Ascending aorta (tissue), 2 donors: ENCODE measurements around the gene SHMT2. TPM values are rescaled to one million over a fixed set of nuclear protein-coding genes. Genes with fewer than 3 reads are reported as not detected.

ENCODE experiments used
- DNase-seq, 2 donors: peaks; one replicate each; pipeline ENCODE4 v3.0.0-alpha.2; 2019; ENCODE audit warnings: low spot score in 2 of 2
- H3K27ac ChIP-seq, 2 donors: fragments of 200-600 bp; sonication (generic); one replicate each; pipeline ENCODE4 v1.5.1; 2016 to 2017; ENCODE audit warnings: mild to moderate bottlenecking in 1 of 2
- H3K27me3 ChIP-seq: fragments of 200-600 bp; sonication (generic); one replicate; pipeline ENCODE4 v1.5.1; 2017
- H3K36me3 ChIP-seq, 2 donors: fragments of 200-600 bp; sonication (generic); one replicate each; pipeline ENCODE4 v1.5.1; 2016
- H3K4me1 ChIP-seq, 2 donors: fragments of 200-600 bp; sonication (generic); one replicate each; pipeline ENCODE4 v1.5.1; 2016 to 2017; ENCODE audit warnings: mild to moderate bottlenecking in 1 of 2
- H3K4me3 ChIP-seq, 2 donors: fragments of 200-600 bp; sonication (generic); one replicate each; pipeline ENCODE4 v1.5.1; 2016 to 2017; ENCODE audit warnings: mild to moderate bottlenecking in 1 of 2
- H3K9me3 ChIP-seq, 2 donors: fragments of 200-600 bp; sonication (generic); one replicate each; pipeline ENCODE4 v1.5.1; 2016
- CTCF ChIP-seq, 3 experiments: fragments of 200-600 bp in 2 of 3; fragments of 450-650 bp in 1 of 3; sonication (generic) in 2 of 3; IDR thresholded peaks; one replicate each; pipeline ENCODE4 v1.5.1; 2016 to 2019; ENCODE audit warnings: antibody characterized with exemption in 3 of 3, mild to moderate bottlenecking in 1 of 3, moderate library complexity in 1 of 3
- intact Hi-C: fragments of 100-400 bp; cut with DNase I; formaldehyde crosslinking; loops from one replicate; pipeline ENCODE4 v1.15.1; 2023
- total RNA-seq: library from RNA; depleted of rRNA; stranded (reverse); fragments of >200 nt; gene quantifications from one replicate; pipeline ENCODE4 v1.1.0, GENCODE V29; 2016

SHMT2 gene
- total RNA-seq, result 136 TPM

DNA sequence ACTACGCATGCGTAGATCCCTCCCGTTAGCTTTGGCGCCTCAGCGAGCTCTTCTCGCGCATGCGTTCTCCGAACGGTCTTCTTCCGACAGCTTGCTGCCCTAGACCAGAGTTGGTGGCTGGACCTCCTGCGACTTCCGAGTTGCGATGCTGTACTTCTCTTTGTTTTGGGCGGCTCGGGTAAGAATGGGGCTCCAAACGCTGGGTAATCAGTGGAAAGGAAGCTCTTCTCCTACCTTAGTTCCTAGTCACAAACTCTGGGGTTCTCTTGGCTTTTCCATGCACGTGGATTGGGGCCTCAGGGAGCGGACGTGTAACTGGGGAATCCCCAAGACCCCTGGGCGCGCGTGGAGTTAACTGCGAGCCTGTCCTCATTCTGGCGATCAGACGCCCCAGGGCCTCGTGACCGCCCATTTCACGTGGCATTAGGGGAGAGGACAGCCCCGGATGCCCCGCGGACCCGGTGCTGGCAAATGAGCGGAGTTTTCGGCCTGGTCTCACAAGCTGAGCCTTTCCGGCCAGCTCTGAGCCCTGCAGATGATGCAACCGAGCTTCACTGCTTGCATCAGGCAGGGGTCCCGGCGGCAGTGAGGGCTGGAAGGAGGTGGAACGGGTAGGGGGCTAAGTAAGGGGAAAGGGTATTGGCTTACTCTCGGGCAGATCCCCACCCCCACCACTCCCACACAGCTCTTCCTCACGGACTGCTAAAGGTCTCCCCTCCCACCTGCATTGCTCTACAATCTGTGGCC lies at the start of gene SHMT2:
TSS of gene SHMT2 (plus strand) at position 78 of the 747 bp plus-strand sequence. CDS start at position 146, 68 bp downstream.
- DNase-seq, result peak; percentile 60 to 96
- H3K9me3 ChIP-seq, result no peaks in the 10 kb centered on the region
- H3K27ac ChIP-seq, result peak within 1 kb of the TSS; percentile 74 to 76
- H3K27me3 ChIP-seq, result peaks cover 9% of the 10 kb centered on the region
- H3K36me3 ChIP-seq, result peaks cover 23 to 30% of the 10 kb centered on the region in 2 donors
- intact Hi-C loops, result no loop called here
- H3K4me3 ChIP-seq, result peak within 1 kb of the TSS; percentile 57 to 65
- TF ChIP-seq CTCF (IDR thresholded peaks at IDR 0.05), result no peak
- peaks cover 0 to 16% of the 10 kb centered on the region in 2 donors for H3K4me1 ChIP-seq

GRCh38 chr12:57180321-57180989 lies 49.1 kb upstream of the SHMT2 start:
- Histone ChIP-seq H3K27me3 (no peaks in the 10 kb centered on the region), H3K9me3 (no peaks in the 10 kb centered on the region), H3K4me3 (no peak overlapping the region), H3K4me1 (no peaks in the 10 kb centered on the region), H3K36me3 (peaks cover 87 to 88% of the 10 kb centered on the region in 2 donors), H3K27ac (peak overlapping the region in 1 of 2 donors; percentile 4)
- intact Hi-C loops, result no loop called here
- TF ChIP-seq CTCF (IDR thresholded peaks at IDR 0.05), result no peak
- DNase-seq, result no peak

DNA sequence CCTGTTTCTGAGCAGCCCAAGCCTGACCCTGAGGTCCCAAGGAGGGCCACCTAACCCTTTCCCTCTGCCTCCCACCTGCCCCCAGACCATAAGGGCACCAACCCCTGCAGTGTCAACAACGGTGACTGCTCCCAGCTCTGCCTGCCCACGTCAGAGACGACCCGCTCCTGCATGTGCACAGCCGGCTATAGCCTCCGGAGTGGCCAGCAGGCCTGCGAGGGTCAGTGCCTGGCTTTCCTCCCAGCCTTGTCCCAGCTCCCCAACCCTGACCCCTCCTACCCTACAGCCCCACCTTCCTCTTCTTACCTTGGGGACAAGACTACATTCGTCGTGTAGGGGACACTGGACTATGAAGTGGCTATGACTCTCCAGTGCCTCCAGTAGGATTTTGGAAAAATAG lies 48.4 kb upstream of the SHMT2 start:
- no peaks in the 10 kb centered on the region for H3K27me3 ChIP-seq
- H3K36me3 ChIP-seq, result peaks cover 90 to 91% of the 10 kb centered on the region in 2 donors
- no peaks in the 10 kb centered on the region for H3K9me3 ChIP-seq
- H3K4me3 ChIP-seq, result no peak overlapping the region
- H3K4me1 ChIP-seq, result no peaks in the 10 kb centered on the region
- TF ChIP-seq CTCF (IDR thresholded peaks at IDR 0.05), result no peak
- no peak overlapping the region for H3K27ac ChIP-seq
- no peak for DNase-seq
- intact Hi-C loops, result no loop called here

GRCh38 chr12:57181561-57182155 lies 47.9 kb upstream of the SHMT2 start:
- Histone ChIP-seq H3K27ac (no peak overlapping the region), H3K27me3 (no peaks in the 10 kb centered on the region), H3K4me3 (no peak overlapping the region), H3K4me1 (no peaks in the 10 kb centered on the region), H3K36me3 (peaks cover 90 to 91% of the 10 kb centered on the region in 2 donors), H3K9me3 (no peaks in the 10 kb centered on the region)
- intact Hi-C loops, result loop anchor here (2.0 kb wide), 1 partner anchor 113 kb away; no protein-coding TSS in a partner anchor
- no peak for TF ChIP-seq CTCF (IDR thresholded peaks at IDR 0.05)
- no peak for DNase-seq

DNA sequence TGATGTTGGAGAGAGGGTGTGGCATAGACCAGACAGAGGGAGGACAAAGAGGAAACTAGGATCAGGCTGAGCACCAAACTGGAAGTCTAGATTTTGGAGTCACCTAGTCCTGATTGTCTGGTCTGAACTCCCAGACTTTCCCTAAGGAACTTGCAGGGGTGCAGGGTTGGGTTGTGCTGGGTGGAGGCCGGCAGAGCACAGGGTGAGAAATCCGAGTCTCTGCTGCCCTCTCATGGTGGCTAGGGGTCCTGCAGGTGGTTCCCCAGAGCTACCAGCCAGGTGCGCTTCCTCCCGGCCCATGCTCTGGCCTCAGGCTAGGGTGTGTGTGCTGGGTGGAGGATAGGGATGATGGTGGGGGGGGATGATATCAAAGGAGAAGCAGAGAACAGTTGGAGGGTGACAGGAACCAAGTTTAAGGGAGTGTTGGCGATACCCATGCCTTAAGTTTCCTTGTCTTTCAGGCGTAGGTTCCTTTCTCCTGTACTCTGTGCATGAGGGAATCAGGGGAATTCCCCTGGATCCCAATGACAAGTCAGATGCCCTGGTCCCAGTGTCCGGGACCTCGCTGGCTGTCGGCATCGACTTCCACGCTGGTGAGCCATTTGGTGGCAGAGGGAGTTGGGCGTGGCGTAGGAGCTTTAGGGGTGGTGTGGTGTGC lies 46.5 kb upstream of the SHMT2 start:
- TF ChIP-seq CTCF (IDR thresholded peaks at IDR 0.05), result peak; percentile 86 to 91 (median 88)

More for the DNA sequence above, 46.5 kb upstream of the SHMT2 start:
- no peaks in the 10 kb centered on the region for H3K27me3 ChIP-seq
- H3K4me3 ChIP-seq, result no peak overlapping the region
- H3K9me3 ChIP-seq, result no peaks in the 10 kb centered on the region
- H3K4me1 ChIP-seq, result no peaks in the 10 kb centered on the region
- H3K27ac ChIP-seq, result no peak overlapping the region
- peaks cover 90 to 91% of the 10 kb centered on the region in 2 donors for H3K36me3 ChIP-seq
- intact Hi-C loops, result loop anchor here (2.0 kb wide), 1 partner anchor 114 kb away; no protein-coding TSS in a partner anchor
- DNase-seq, result peak in 1 of 2 donors; percentile 82
